Omental fat pad (tissue), 4 donors: ENCODE data around the gene KCNV2. TPM values are rescaled to one million over a fixed set of nuclear protein-coding genes. Genes with fewer than 3 reads are reported as not detected.

Source experiments
- ATAC-seq: fragments of 150-250 bp; one replicate; pipeline ENCODE4 v1.9.1; 2016; ENCODE audit warnings: mild to moderate bottlenecking, moderate library complexity; ENCODE audit not compliant: low FRiP score
- DNase-seq: peaks from one replicate; pipeline ENCODE4 v3.0.0-alpha.2; 2019; ENCODE audit warnings: low spot score
- total RNA-seq, 4 donors: library from RNA; depleted of rRNA; stranded (reverse); fragments of >200 nt; gene quantifications; one replicate each; pipeline ENCODE4 v1.1.0, GENCODE V29; 2016
- TF ChIP-seq, protein P1 (sequence below), 3 donors: fragments of 450-650 bp; IDR thresholded peaks; one replicate each; pipeline ENCODE4 v1.5.1; 2016 to 2017; ENCODE audit warnings: antibody characterized with exemption in 3 of 3, mild to moderate bottlenecking in 3 of 3, moderate library complexity in 2 of 3

KCNV2 gene
- total RNA-seq, 4 donors from 2014 or later, result not detected

DNA sequence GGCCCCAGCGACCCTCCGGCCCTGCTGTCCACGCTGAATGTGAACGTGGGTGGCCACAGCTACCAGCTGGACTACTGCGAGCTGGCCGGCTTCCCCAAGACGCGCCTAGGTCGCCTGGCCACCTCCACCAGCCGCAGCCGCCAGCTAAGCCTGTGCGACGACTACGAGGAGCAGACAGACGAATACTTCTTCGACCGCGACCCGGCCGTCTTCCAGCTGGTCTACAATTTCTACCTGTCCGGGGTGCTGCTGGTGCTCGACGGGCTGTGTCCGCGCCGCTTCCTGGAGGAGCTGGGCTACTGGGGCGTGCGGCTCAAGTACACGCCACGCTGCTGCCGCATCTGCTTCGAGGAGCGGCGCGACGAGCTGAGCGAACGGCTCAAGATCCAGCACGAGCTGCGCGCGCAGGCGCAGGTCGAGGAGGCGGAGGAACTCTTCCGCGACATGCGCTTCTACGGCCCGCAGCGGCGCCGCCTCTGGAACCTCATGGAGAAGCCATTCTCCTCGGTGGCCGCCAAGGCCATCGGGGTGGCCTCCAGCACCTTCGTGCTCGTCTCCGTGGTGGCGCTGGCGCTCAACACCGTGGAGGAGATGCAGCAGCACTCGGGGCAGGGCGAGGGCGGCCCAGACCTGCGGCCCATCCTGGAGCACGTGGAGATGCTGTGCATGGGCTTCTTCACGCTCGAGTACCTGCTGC is 839 bp downstream of the KCNV2 start:
- DNase-seq (no peak), ATAC-seq (no peak)
- TF ChIP-seq, protein P1, sequence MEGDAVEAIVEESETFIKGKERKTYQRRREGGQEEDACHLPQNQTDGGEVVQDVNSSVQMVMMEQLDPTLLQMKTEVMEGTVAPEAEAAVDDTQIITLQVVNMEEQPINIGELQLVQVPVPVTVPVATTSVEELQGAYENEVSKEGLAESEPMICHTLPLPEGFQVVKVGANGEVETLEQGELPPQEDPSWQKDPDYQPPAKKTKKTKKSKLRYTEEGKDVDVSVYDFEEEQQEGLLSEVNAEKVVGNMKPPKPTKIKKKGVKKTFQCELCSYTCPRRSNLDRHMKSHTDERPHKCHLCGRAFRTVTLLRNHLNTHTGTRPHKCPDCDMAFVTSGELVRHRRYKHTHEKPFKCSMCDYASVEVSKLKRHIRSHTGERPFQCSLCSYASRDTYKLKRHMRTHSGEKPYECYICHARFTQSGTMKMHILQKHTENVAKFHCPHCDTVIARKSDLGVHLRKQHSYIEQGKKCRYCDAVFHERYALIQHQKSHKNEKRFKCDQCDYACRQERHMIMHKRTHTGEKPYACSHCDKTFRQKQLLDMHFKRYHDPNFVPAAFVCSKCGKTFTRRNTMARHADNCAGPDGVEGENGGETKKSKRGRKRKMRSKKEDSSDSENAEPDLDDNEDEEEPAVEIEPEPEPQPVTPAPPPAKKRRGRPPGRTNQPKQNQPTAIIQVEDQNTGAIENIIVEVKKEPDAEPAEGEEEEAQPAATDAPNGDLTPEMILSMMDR (IDR thresholded peaks at IDR 0.05), result no peak

DNA sequence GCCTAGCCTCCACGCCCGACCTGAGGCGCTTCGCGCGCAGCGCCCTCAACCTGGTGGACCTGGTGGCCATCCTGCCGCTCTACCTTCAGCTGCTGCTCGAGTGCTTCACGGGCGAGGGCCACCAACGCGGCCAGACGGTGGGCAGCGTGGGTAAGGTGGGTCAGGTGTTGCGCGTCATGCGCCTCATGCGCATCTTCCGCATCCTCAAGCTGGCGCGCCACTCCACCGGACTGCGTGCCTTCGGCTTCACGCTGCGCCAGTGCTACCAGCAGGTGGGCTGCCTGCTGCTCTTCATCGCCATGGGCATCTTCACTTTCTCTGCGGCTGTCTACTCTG is 1.4 kb downstream of the KCNV2 start:
- ATAC-seq (no peak), DNase-seq (no peak)
- TF ChIP-seq, protein P1 (IDR thresholded peaks at IDR 0.05), result no peak

DNA sequence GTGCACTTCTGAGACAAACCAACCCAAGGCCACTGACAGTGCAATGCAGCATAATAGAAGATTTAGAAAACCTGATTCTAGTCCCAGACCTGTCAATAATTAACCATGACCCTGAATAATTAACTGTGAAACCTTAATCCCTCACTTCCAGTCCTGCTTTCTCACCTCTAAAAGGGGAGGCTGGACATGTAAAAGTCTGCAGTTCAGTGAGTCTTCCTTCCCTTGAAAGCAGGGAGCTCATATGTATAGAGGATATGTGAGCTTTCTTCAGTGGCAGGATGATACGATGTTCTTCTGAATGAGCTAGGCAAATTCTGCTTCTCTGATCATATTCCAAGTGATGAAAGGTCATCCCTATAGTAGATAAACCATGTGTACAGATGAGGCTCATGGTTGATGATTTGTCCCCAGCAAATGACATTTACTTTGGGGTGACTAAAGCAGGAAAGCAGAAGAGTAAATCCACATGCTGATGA is 2.9 kb downstream of the KCNV2 start:
- no peak for DNase-seq
- TF ChIP-seq, protein P1 (IDR thresholded peaks at IDR 0.05), result no peak
- ATAC-seq, result no peak

- TF ChIP-seq, protein P1 (IDR thresholded peaks at IDR 0.05), result no peak
- no peak for DNase-seq
- ATAC-seq, result no peak
These were observed 5.4 kb downstream of the KCNV2 start for GRCh38 chr9:2722715-2723114.

GRCh38 chr9:2723376-2724065 is 6.2 kb downstream of the KCNV2 start:
- TF ChIP-seq, protein P1 (IDR thresholded peaks at IDR 0.05), result no peak
- ATAC-seq (no peak), DNase-seq (no peak)

GRCh38 chr9:2725126-2725525 is 7.8 kb downstream of the KCNV2 start:
- DNase-seq (no peak), ATAC-seq (no peak)
- TF ChIP-seq, protein P1 (IDR thresholded peaks at IDR 0.05), result no peak
